ENCODE data around the gene UBA7. TPM values are rescaled to one million over a fixed set of nuclear protein-coding genes. Genes with fewer than 3 reads are reported as not detected.

Gene UBA7
- total RNA-seq, 4 donors from 2014 or later: 3.5 to 16.1 (median 5.1) TPM

DNA sequence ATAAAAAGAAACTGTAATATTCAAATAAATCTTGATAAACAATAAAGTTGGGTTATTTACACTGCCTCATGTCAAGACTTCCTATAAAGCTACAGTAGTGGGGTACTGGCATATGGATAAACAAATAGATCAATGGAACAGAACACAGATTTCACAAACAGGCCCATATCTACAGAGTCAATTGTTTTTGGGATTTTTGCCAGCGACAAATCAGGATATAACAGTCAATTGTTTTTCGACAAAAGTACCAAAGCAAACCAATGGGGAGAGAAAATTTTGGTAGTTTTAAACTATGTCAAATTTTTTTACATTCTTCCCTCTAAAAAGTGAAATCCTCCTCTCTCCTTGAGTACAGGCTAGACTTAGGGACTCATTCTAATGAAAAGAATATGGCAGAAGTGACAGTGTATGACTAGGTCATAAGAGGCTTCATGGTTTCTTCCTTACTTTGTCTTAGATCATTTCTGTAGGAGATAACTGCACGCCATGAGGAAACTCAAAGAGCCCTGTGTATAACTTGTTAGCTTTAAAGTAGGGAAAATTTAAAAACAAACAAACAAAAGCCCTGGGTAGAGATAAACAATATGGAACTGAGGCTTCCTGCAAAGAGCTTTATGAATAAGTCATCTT, 44.4 kb downstream of the UBA7 start:
- TF ChIP-seq, protein P1, sequence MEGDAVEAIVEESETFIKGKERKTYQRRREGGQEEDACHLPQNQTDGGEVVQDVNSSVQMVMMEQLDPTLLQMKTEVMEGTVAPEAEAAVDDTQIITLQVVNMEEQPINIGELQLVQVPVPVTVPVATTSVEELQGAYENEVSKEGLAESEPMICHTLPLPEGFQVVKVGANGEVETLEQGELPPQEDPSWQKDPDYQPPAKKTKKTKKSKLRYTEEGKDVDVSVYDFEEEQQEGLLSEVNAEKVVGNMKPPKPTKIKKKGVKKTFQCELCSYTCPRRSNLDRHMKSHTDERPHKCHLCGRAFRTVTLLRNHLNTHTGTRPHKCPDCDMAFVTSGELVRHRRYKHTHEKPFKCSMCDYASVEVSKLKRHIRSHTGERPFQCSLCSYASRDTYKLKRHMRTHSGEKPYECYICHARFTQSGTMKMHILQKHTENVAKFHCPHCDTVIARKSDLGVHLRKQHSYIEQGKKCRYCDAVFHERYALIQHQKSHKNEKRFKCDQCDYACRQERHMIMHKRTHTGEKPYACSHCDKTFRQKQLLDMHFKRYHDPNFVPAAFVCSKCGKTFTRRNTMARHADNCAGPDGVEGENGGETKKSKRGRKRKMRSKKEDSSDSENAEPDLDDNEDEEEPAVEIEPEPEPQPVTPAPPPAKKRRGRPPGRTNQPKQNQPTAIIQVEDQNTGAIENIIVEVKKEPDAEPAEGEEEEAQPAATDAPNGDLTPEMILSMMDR (IDR thresholded peaks at IDR 0.05 in 4 of 5, conservative IDR thresholded peaks at IDR 0.05 in 1 of 5): no peak
- TF ChIP-seq POLR2A (IDR thresholded peaks at IDR 0.05): no peak
- H3K4me1 ChIP-seq: peaks cover 0 to 3% of the 10 kb centered on the region in 2 donors
- H3K27me3 ChIP-seq: no peaks in the 10 kb centered on the region
- no peak for ATAC-seq
- no peak overlapping the region for H3K4me3 ChIP-seq
- H3K27ac ChIP-seq: no peak overlapping the region
- no peaks in the 10 kb centered on the region for H3K36me3 ChIP-seq
- DNase-seq: no peak
- intact Hi-C loops (cut with DNase I; ENCODE audit: low total_unique reads) (no loop called here), in situ Hi-C loops (cut with MboI; ENCODE audit: low sequenced_read_pairs in 4 of 4) (no loop called here)
- no peaks in the 10 kb centered on the region for H3K9me3 ChIP-seq

DNA sequence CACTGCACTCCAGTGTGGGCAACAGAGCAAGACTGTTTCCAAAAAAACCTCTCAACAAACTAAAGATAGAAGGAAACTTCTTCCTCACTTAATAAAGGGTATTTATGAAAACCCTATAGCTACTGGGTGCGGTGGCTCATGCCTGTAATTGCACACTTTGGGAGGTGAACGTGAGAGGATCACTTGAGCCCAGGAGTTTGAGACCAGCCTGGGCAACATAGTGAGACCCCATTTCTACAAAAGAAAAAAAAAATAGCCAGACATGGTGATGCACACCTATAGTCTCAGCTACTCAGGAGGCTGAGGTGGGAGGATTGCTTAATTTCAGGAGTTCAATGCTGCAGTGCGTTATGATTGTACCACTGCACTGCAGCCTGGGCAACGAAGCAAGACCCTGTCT, 49.8 kb downstream of the UBA7 start:
- TF ChIP-seq POLR2A (IDR thresholded peaks at IDR 0.05): no peak
- TF ChIP-seq, protein P1 (IDR thresholded peaks at IDR 0.05 in 4 of 5, conservative IDR thresholded peaks at IDR 0.05 in 1 of 5): no peak
- Histone ChIP-seq H3K9me3 (no peaks in the 10 kb centered on the region), H3K4me1 (peaks cover 1 to 8% of the 10 kb centered on the region in 2 donors), H3K27ac (no peak overlapping the region), H3K4me3 (no peak overlapping the region), H3K27me3 (no peaks in the 10 kb centered on the region), H3K36me3 (no peaks in the 10 kb centered on the region)
- DNase-seq: no peak
- intact Hi-C loops (cut with DNase I; ENCODE audit: low total_unique reads): no loop called here
- no peak for ATAC-seq
- in situ Hi-C loops (cut with MboI; ENCODE audit: low sequenced_read_pairs in 4 of 4): no loop called here

DNA sequence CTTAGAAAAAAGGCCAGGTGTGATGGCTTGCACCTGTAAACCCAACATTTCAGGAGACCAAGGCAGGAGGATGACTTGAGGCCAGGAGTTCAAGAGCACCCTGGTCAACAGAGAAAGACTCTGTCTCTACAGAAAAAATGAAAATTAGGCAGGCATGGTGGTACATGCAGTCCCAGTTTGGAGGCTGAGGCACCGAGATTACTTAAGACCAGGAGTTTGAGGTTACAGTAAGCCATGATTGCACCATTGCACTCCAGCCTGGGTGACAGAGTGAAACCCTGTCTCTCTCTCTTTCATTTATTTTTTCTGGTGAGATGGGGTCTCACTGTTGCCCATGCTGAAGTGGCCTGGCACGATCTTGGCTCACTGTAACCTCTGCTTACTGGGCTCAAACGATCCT, 52.1 kb downstream of the UBA7 start:
- no peak for DNase-seq
- intact Hi-C loops (cut with DNase I; ENCODE audit: low total_unique reads): no loop called here
- no peak overlapping the region for H3K4me3 ChIP-seq
- no peak overlapping the region for H3K27ac ChIP-seq
- TF ChIP-seq, protein P1 (IDR thresholded peaks at IDR 0.05 in 4 of 5, conservative IDR thresholded peaks at IDR 0.05 in 1 of 5): no peak
- TF ChIP-seq POLR2A (IDR thresholded peaks at IDR 0.05): no peak
- in situ Hi-C loops (cut with MboI; ENCODE audit: low sequenced_read_pairs in 4 of 4): no loop called here
- no peaks in the 10 kb centered on the region for H3K36me3 ChIP-seq
- peak in 1 of 2 donors; percentile 48 for ATAC-seq
- peaks cover 23 to 29% of the 10 kb centered on the region in 2 donors for H3K4me1 ChIP-seq
- H3K9me3 ChIP-seq: no peaks in the 10 kb centered on the region
- H3K27me3 ChIP-seq: no peaks in the 10 kb centered on the region

DNA sequence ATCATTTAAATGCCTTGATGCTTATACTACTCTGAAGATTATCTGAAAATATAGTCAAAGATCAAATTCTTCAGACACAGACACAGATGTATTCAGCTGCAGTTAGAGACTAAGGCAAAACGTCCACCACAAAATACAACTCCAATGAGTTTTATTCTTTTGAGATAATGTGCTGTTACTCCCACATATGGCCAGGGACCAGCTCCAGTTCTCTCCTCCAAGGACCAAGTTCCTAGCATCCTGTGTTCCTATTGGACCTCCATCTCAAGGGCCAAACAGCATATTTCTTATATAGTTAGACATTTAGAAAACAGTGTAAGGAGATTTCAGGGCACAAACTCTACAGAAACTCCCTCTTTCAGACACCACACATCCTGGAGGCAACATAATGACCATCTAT, 54.5 kb downstream of the UBA7 start:
- Histone ChIP-seq H3K4me1 (peaks cover 41 to 47% of the 10 kb centered on the region in 2 donors), H3K4me3 (no peak overlapping the region), H3K27ac (peak overlapping the region in 1 of 4 donors; percentile 66), H3K36me3 (no peaks in the 10 kb centered on the region), H3K27me3 (no peaks in the 10 kb centered on the region), H3K9me3 (no peaks in the 10 kb centered on the region)
- ATAC-seq (no peak), DNase-seq (no peak)
- TF ChIP-seq, protein P1 (IDR thresholded peaks at IDR 0.05 in 4 of 5, conservative IDR thresholded peaks at IDR 0.05 in 1 of 5): no peak
- intact Hi-C loops (cut with DNase I; ENCODE audit: low total_unique reads): no loop called here
- in situ Hi-C loops (cut with MboI; ENCODE audit: low sequenced_read_pairs in 4 of 4): no loop called here

DNA sequence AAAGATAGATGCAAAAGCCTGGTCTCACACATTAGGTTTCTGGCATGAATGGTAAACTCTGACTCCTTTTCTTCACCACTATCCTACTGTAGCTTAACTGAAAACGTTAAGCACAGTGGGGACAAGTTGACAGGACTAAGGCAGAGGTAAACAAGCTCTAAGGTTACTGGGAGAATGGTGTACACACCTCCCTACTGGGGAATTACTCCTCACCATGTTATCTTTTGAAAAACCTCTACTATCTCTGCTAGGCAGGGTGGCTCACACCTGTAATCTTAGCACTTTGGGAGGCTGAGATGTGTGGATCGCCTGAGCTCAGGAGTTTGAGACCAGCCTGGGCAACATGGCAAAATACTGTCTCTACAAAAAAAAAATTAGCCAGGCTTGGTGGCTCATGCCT, 56.6 kb downstream of the UBA7 start:
- Histone ChIP-seq H3K9me3 (no peaks in the 10 kb centered on the region), H3K4me3 (no peak overlapping the region), H3K27me3 (no peaks in the 10 kb centered on the region), H3K4me1 (peaks cover 48 to 53% of the 10 kb centered on the region in 2 donors), H3K36me3 (no peaks in the 10 kb centered on the region), H3K27ac (peak overlapping the region in 1 of 4 donors; percentile 36)
- DNase-seq (no peak), ATAC-seq (peak in 1 of 2 donors; percentile 41)
- intact Hi-C loops (cut with DNase I; ENCODE audit: low total_unique reads) (no loop called here), in situ Hi-C loops (cut with MboI; ENCODE audit: low sequenced_read_pairs in 4 of 4) (no loop called here)
- no peak for TF ChIP-seq POLR2A (IDR thresholded peaks at IDR 0.05)
- TF ChIP-seq, protein P1 (IDR thresholded peaks at IDR 0.05 in 4 of 5, conservative IDR thresholded peaks at IDR 0.05 in 1 of 5): no peak
